ENCODE measurements around the gene ASRGL1. TPM values are rescaled to one million over a fixed set of nuclear protein-coding genes. Genes with fewer than 3 reads are reported as not detected.
A peak's percentile ranks its signal among the peaks of the same experiment; 100 is the strongest.
"Not testable (repeated sequence)": the region's sequence is repeated elsewhere in the genome, so short reads cannot be mapped to it uniquely, and the experiment has no call there.

ASRGL1 gene
- polyA plus RNA-seq, 2 of the 4 experiments (the other 2 are of a cell fraction), result 12.7 to 19.5 TPM

GRCh38 chr11:62372871-62373270, 35.6 kb downstream of the ASRGL1 start:
- POLR2A ChIA-PET, result no interaction called here

GRCh38 chr11:62373464-62374119, 36.3 kb downstream of the ASRGL1 start:
- no peaks in the 10 kb centered on the region for H3K9me3 ChIP-seq
- FAIRE-seq (no peak), ATAC-seq (no peak), DNase-seq (ENCODE audit: low read depth in 1 of 2, low spot score in 1 of 2) (no peak)
- H3K4me1 ChIP-seq, result peaks cover 6% of the 10 kb centered on the region; the same call in 2 of the 3 replicates
- no peak overlapping the region for H3K4me3 ChIP-seq
- TF ChIP-seq RCOR1 (IDR thresholded peaks at IDR 0.05; ENCODE audit: low read depth, low read length), result no peak
- no peak for TF ChIP-seq SREBF2 (IDR thresholded peaks at IDR 0.05)
- TF ChIP-seq FOSB (CRISPR knock-in tag; IDR thresholded peaks at IDR 0.05), result no peak
- H3K27ac ChIP-seq, result no peak overlapping the region
- 94% methylated on average over 18 of the region's 18 CpGs for WGBS (ENCODE audit: missing lambda C conversion rate)
- H3K4me2 ChIP-seq, result no peak overlapping the region
- CTCF ChIA-PET, result interaction anchor here (1.0 to 2.0 kb wide), 5 partner anchors 17 to 292 kb away, joined by 3 to 6 read pairs (median 4); no protein-coding TSS in a partner anchor
- POLR2A ChIA-PET, result no interaction called here

More at GRCh38 chr11:62372871-62373270, 35.6 kb downstream of the ASRGL1 start:
- Histone ChIP-seq H3K27ac (no peak overlapping the region), H3K4me3 (no peak overlapping the region), H3K4me1 (peaks cover 13% of the 10 kb centered on the region), H3K4me2 (no peak overlapping the region), H3K9me3 (no peaks in the 10 kb centered on the region)
- TF ChIP-seq RFX5 (IDR thresholded peaks at IDR 0.05), result no peak
- WGBS (ENCODE audit: missing lambda C conversion rate), result 83% methylated on average over 6 of the region's 6 CpGs
- ATAC-seq, result no peak
- no peak for FAIRE-seq
- CTCF ChIA-PET, result interaction anchor here (1.2 to 1.4 kb wide), 3 partner anchors 16 to 38 kb away, joined by 3 read pairs; no protein-coding TSS in a partner anchor
- DNase-seq (ENCODE audit: low read depth in 1 of 2, low spot score in 1 of 2), result no peak

- CTCF ChIA-PET, result interaction anchor here (0.7 to 2.0 kb wide), 5 partner anchors 16 to 333 kb away, joined by 3 to 9 read pairs (median 4); partner anchors contain the start of gene GNG3
- no peaks in the 10 kb centered on the region for H3K4me1 ChIP-seq
- 85% methylated on average over 6 of the region's 9 CpGs for WGBS (ENCODE audit: missing lambda C conversion rate)
- H3K4me3 ChIP-seq, result no peak overlapping the region
- DNase-seq (ENCODE audit: low read depth in 1 of 2, low spot score in 1 of 2), result no peak
- POLR2A ChIA-PET, result no interaction called here
- no peak overlapping the region for H3K4me2 ChIP-seq
- no peak for ATAC-seq
- no peak for TF ChIP-seq CTCF (IDR thresholded peaks at IDR 0.05)
- no peak for TF ChIP-seq CHD4 (IDR thresholded peaks at IDR 0.05; ENCODE audit: borderline replicate concordance)
- no peak for TF ChIP-seq HOXB5 (CRISPR knock-in tag; IDR thresholded peaks at IDR 0.05)
- TF ChIP-seq POLR2AphosphoS2 (conservative IDR thresholded peaks at IDR 0.05; ENCODE audit: low read length), result no peak
- no peak for TF ChIP-seq ATOH8 (CRISPR knock-in tag; IDR thresholded peaks at IDR 0.05; ENCODE audit: low read depth)
- TF ChIP-seq KDM5A (IDR thresholded peaks at IDR 0.05), result no peak
- no peak overlapping the region for H3K27ac ChIP-seq
- no peaks in the 10 kb centered on the region for H3K9me3 ChIP-seq
- FAIRE-seq, result no peak
Observed at GRCh38 chr11:62374801-62375200, 37.6 kb downstream of the ASRGL1 start.

- DNase-seq (ENCODE audit: low read depth in 1 of 2, low spot score in 1 of 2), result peak in 1 of 2 experiments; percentile 62
- H3K4me3 ChIP-seq, FAIRE-seq, H3K4me2 ChIP-seq, POLR2A ChIA-PET, H3K27ac ChIP-seq, H3K9me3 ChIP-seq, ATAC-seq: not testable (repeated sequence)
- under 1% methylated on average over 9 of the region's 9 CpGs for WGBS (ENCODE audit: missing lambda C conversion rate)
- peaks cover 22% of the 10 kb centered on the region for H3K4me1 ChIP-seq
- TF ChIP-seq CTCF (IDR thresholded peaks at IDR 0.05), result peak; percentile 62
- peak; percentile 55 for TF ChIP-seq SMC3 (IDR thresholded peaks at IDR 0.05)
- peak; percentile 55 to 66 for TF ChIP-seq RAD21 (conservative IDR thresholded peaks at IDR 0.05 in 1 of 2, IDR thresholded peaks at IDR 0.05 in 1 of 2)
- CTCF ChIA-PET, result interaction anchor here (0.7 to 1.9 kb wide), 19 partner anchors 11 to 581 kb away, joined by 3 to 15 read pairs (median 3); partner anchors contain the start of gene ASRGL1
Observed at GRCh38 chr11:62378459-62379063, 41.3 kb downstream of the ASRGL1 start.

- POLR2A ChIA-PET; H3K27ac ChIP-seq; DNase-seq (ENCODE audit: low read depth in 1 of 2, low spot score in 1 of 2); ATAC-seq; FAIRE-seq; H3K4me2 ChIP-seq; H3K4me3 ChIP-seq; H3K9me3 ChIP-seq: not testable (repeated sequence)
- CTCF ChIA-PET, result interaction anchor here (0.5 to 1.9 kb wide), 18 partner anchors 12 to 484 kb away, joined by 3 to 14 read pairs (median 3); partner anchors contain the start of gene ASRGL1
- 19% methylated on average over 2 of the region's 2 CpGs for WGBS (ENCODE audit: missing lambda C conversion rate)
- peaks cover 22% of the 10 kb centered on the region for H3K4me1 ChIP-seq
Observed at GRCh38 chr11:62379586-62379985, 42.3 kb downstream of the ASRGL1 start.

Data from A549 (cell line).